ENCODE results near the gene GAB2.

The GAB2 gene

DNA sequence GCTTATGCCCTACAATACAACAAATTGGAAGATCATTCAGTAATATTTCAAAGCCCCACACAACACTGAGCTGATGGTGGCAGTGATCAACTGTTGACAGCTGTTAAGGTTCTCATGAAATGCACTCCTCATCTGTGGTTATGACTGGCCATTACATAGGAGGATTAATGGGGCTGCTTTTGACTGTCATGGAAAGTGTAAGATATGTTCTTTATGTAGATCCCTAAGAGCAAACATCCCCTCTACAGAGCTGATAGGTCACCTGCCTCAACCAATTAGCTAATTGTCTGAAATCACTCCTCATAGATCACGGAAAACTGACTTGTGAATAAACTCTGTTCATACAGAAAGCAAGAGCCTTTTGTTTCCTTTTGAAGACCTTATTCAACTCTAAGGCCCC is 78.1 kb downstream of the GAB2 start:
- peaks cover 6% of the 10 kb centered on the region; the same call in 1 of the 2 replicates for H3K4me1 ChIP-seq
- no peak overlapping the region for H3K4me3 ChIP-seq (ENCODE audit: low read depth, low read length)
- no peak for DNase-seq
- TF ChIP-seq, protein P1, sequence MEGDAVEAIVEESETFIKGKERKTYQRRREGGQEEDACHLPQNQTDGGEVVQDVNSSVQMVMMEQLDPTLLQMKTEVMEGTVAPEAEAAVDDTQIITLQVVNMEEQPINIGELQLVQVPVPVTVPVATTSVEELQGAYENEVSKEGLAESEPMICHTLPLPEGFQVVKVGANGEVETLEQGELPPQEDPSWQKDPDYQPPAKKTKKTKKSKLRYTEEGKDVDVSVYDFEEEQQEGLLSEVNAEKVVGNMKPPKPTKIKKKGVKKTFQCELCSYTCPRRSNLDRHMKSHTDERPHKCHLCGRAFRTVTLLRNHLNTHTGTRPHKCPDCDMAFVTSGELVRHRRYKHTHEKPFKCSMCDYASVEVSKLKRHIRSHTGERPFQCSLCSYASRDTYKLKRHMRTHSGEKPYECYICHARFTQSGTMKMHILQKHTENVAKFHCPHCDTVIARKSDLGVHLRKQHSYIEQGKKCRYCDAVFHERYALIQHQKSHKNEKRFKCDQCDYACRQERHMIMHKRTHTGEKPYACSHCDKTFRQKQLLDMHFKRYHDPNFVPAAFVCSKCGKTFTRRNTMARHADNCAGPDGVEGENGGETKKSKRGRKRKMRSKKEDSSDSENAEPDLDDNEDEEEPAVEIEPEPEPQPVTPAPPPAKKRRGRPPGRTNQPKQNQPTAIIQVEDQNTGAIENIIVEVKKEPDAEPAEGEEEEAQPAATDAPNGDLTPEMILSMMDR (IDR thresholded peaks at IDR 0.05; ENCODE audit: low read depth, low read length), result no peak
- no peaks in the 10 kb centered on the region for H3K36me3 ChIP-seq
- no peaks in the 10 kb centered on the region for H3K9me3 ChIP-seq
- H3K27me3 ChIP-seq, result no peaks in the 10 kb centered on the region

DNA sequence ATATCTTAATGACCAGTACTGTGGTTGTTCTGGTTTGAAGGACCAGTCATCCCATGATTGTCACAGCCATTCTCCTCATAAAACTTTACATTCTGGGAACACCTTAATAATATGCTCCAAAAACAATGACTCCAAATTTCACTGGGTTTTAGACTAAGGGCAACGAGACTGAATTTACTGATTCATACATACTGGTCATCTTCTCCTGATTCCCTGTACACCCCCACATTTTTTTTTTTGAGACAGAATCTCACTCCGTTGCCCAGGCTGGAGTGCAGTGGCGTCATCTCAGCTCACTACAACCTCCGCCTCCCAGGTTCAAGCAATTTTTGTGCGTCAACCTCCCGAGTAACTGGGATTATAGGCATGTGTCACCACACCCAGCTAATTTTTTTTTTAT is 78.9 kb downstream of the GAB2 start:
- TF ChIP-seq, protein P1 (IDR thresholded peaks at IDR 0.05; ENCODE audit: low read depth, low read length), result no peak
- H3K36me3 ChIP-seq, result no peaks in the 10 kb centered on the region
- H3K4me1 ChIP-seq, result peaks cover under 1% of the 10 kb centered on the region; the same call in 1 of the 2 replicates
- no peak for DNase-seq
- H3K9me3 ChIP-seq, result no peaks in the 10 kb centered on the region
- H3K27me3 ChIP-seq, result no peaks in the 10 kb centered on the region
- H3K4me3 ChIP-seq (ENCODE audit: low read depth, low read length), result no peak overlapping the region

GRCh38 chr11:78338138-78338537 is 79.5 kb downstream of the GAB2 start:
- Histone ChIP-seq H3K4me3 (ENCODE audit: low read depth, low read length) (no peak overlapping the region), H3K9me3 (no peaks in the 10 kb centered on the region), H3K36me3 (no peaks in the 10 kb centered on the region), H3K27me3 (no peaks in the 10 kb centered on the region), H3K4me1 (no peaks in the 10 kb centered on the region)
- no peak for DNase-seq
- TF ChIP-seq, protein P1 (IDR thresholded peaks at IDR 0.05; ENCODE audit: low read depth, low read length), result no peak

DNA sequence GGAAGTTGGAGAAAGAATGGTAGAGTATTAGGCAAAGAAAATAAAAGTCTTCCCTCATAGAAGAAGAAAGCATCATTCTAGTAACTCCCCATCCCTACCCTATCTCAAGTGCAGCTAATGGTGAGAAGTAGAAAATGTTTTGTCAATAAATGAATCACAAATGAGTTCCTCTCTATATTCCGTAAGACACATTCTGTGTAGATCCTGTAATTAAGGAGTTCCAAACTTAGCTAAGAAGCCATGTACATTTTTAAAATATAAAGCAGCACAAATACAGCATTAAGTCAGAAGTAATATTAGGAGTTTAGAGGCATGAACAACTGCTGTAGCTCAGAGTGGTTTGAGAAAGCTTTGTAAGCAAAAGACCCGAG is 80.1 kb downstream of the GAB2 start:
- Histone ChIP-seq H3K4me1 (no peaks in the 10 kb centered on the region), H3K9me3 (no peaks in the 10 kb centered on the region), H3K36me3 (no peaks in the 10 kb centered on the region), H3K4me3 (ENCODE audit: low read depth, low read length) (no peak overlapping the region), H3K27me3 (no peaks in the 10 kb centered on the region)
- TF ChIP-seq, protein P1 (IDR thresholded peaks at IDR 0.05; ENCODE audit: low read depth, low read length), result no peak
- DNase-seq, result no peak

DNA sequence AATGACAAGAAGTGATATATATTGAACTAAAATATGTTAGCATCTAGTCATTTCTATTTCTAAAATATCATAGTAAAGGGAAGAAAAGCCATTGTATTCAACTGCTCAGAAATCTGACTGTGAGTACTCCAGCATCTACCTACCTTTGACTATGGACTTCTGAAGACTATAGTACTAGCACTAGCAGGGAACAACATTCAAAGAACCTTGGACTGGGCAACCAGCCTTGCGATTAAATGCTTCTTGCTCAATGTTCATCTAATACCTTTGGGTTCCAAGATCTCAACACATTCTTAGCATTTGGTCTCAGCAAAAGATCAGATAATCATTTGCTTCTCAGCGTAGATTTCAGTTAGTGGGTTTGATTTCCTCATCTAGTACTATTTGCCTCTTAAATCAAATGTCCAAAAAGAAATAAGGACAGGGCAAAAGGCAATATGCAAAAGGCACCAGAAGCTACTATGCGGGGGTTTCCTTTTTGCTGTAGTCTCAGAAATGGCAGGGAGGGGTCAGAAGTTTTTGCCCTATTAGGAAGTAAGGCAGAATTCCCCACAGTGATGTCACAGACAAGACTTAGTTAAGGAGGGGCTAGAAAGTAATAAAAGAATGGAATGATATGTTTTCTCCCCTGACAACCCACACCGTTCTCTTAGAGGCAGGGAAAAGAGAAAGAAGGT is 80.6 kb downstream of the GAB2 start:
- Histone ChIP-seq H3K4me1 (no peaks in the 10 kb centered on the region; the same call in 1 of the 2 replicates), H3K27me3 (no peaks in the 10 kb centered on the region)
- no peak for DNase-seq

GRCh38 chr11:78334109-78334508 is 83.5 kb downstream of the GAB2 start:
- TF ChIP-seq, protein P1 (IDR thresholded peaks at IDR 0.05; ENCODE audit: low read depth, low read length), result no peak
- no peaks in the 10 kb centered on the region; the same call in 1 of the 2 replicates for H3K4me1 ChIP-seq
- DNase-seq, result no peak

More for the DNA sequence above, 80.6 kb downstream of the GAB2 start:
- no peaks in the 10 kb centered on the region for H3K36me3 ChIP-seq
- TF ChIP-seq, protein P1 (IDR thresholded peaks at IDR 0.05; ENCODE audit: low read depth, low read length), result no peak
- no peaks in the 10 kb centered on the region for H3K9me3 ChIP-seq
- H3K4me3 ChIP-seq (ENCODE audit: low read depth, low read length), result no peak overlapping the region

More at GRCh38 chr11:78334109-78334508, 83.5 kb downstream of the GAB2 start:
- H3K9me3 ChIP-seq, result no peaks in the 10 kb centered on the region
- H3K36me3 ChIP-seq, result no peaks in the 10 kb centered on the region
- H3K4me3 ChIP-seq (ENCODE audit: low read depth, low read length), result no peak overlapping the region
- no peaks in the 10 kb centered on the region for H3K27me3 ChIP-seq
